Measurements from ENCODE around the gene TIPRL.
"Not testable (repeated sequence)": the region's sequence is repeated elsewhere in the genome, so short reads cannot be mapped to it uniquely, and the experiment has no call there.

TIPRL gene

DNA sequence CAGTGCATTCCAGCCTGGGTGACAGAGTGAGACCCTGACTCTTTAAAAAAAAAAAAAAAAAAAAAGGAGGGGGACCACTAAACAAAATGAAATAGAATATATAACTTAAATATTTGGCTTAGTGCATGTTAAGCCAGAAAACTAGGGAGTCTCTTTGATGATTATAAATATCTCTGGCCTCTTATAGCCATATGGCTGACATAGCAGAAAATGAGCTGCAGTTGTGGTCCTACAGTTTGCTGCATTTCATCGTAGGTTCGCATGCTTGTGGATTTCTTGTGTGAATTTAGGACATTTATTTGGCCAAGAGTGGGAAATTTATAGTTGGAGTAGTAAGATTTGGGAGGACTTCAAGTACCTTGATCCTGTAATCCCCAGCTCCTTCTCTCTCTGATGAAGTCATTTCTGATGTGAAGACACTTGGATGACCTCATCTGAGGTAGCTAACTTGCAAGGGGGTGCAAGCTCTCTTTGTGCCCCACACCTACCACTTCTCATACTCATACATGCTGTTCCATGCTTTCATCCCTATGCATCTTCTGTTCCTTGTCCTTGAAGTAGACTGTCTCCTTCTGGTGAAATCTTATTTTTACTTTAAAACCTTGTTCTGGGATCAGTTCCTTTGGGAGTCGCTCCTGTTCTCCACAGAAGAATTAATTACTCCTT is 6.4 kb upstream of the TIPRL start:
- ATAC-seq (ENCODE audit: low read depth), result no peak
- no peaks in the 10 kb centered on the region for H3K36me3 ChIP-seq (ENCODE audit: low read depth)
- H3K27ac ChIP-seq (ENCODE audit: poor library complexity, severe bottlenecking), result no peak overlapping the region
- TF ChIP-seq, protein P1, sequence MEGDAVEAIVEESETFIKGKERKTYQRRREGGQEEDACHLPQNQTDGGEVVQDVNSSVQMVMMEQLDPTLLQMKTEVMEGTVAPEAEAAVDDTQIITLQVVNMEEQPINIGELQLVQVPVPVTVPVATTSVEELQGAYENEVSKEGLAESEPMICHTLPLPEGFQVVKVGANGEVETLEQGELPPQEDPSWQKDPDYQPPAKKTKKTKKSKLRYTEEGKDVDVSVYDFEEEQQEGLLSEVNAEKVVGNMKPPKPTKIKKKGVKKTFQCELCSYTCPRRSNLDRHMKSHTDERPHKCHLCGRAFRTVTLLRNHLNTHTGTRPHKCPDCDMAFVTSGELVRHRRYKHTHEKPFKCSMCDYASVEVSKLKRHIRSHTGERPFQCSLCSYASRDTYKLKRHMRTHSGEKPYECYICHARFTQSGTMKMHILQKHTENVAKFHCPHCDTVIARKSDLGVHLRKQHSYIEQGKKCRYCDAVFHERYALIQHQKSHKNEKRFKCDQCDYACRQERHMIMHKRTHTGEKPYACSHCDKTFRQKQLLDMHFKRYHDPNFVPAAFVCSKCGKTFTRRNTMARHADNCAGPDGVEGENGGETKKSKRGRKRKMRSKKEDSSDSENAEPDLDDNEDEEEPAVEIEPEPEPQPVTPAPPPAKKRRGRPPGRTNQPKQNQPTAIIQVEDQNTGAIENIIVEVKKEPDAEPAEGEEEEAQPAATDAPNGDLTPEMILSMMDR (IDR thresholded peaks at IDR 0.05; ENCODE audit: poor library complexity, severe bottlenecking), result no peak
- DNase-seq (ENCODE audit: low spot score), result no peak
- no peak overlapping the region for H3K4me3 ChIP-seq (ENCODE audit: severe bottlenecking)
- no peaks in the 10 kb centered on the region for H3K27me3 ChIP-seq (ENCODE audit: insufficient read depth, poor library complexity, severe bottlenecking)
- H3K9me3 ChIP-seq (ENCODE audit: severe bottlenecking), result peaks cover 2% of the 10 kb centered on the region
- no peaks in the 10 kb centered on the region for H3K4me1 ChIP-seq (ENCODE audit: insufficient read depth, poor library complexity, severe bottlenecking)

DNA sequence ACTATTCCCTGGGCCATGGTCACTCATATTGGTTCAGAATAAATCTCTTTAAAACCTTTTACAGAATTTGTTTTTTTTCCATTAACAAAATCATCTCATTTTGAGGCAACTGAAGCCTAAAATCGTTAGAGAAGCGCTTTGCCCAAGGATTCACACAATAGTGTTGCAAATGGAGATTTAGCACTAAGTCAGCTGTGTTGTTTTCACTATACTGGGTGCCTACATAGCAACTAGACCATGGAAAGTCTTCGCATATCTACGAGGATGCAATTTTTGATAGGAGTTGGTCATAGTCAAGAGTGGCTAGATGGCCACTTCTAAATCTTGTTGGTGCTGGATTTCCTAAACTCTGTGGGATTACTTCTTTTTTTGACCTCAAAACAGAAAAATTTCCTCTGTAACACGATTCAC is 530 bp upstream of the TIPRL start:
- no peak for DNase-seq (ENCODE audit: low spot score)
- Histone ChIP-seq H3K27me3 (ENCODE audit: insufficient read depth, poor library complexity, severe bottlenecking) (no peaks in the 10 kb centered on the region), H3K4me3 (ENCODE audit: severe bottlenecking) (peak overlapping the region; percentile 65), H3K36me3 (ENCODE audit: low read depth) (peaks cover 1% of the 10 kb centered on the region; the same call in 1 of the 2 replicates), H3K27ac (ENCODE audit: poor library complexity, severe bottlenecking) (peak overlapping the region; percentile 69), H3K4me1 (ENCODE audit: insufficient read depth, poor library complexity, severe bottlenecking) (peaks cover 28% of the 10 kb centered on the region), H3K9me3 (ENCODE audit: severe bottlenecking) (no peaks in the 10 kb centered on the region)
- TF ChIP-seq, protein P1 (IDR thresholded peaks at IDR 0.05; ENCODE audit: poor library complexity, severe bottlenecking), result no peak
- no peak for ATAC-seq (ENCODE audit: low read depth)

DNA sequence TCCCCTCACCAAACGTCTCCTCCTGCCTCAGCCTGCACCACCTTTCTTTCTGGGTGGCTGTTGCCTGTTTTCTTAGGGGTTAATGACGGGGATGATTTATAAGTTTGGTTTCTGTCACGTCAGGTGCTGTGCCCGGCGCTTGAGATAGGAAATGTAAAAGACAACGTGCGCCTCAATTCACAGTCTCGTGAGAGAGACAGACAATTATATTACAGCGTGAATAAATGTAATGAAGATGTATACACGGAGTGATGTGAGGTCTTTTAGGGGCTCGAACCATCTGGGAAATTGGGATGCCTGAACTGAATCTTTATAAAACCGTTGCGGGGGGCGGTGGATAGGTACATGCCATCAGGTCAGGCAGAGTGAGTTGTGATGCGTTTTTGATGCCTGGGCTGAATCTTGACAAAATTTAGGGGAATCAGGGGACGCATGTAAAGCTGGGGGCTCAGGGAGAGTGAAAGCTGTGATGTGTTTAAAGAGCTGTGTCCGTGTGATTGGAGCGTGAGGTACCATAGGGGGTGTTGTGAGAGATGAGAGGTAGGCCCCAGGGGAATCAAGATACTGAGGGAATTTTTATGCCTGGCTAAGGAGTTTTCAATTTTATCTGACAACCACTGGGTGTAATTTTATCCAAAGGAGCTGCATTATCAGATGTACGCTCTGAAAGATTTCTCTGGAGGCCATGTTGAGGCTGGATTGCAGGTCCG is 831 bp downstream of the TIPRL start:
- no peak for DNase-seq (ENCODE audit: low spot score)

DNA sequence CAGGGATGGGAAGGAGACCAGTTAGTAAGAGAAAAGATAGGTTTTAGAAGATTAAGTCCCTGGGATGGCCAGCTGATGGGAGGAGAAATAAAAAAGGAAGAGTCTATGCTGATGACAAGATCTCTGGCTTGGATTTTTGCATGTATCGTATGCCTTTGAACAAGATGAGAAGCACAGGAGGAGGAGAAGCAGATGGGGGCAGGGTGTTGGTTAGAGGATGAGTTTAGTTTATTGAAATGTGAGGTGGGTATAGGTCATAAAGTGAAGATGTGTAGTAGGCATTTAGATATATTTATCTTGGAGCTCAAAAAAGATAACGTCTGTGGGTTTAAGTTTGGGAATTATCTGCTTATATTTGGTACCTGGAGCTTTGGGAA is 1.4 kb downstream of the TIPRL start:
- Histone ChIP-seq H3K4me1 (ENCODE audit: insufficient read depth, poor library complexity, severe bottlenecking) (peaks cover 28% of the 10 kb centered on the region), H3K4me3 (ENCODE audit: severe bottlenecking) (peak overlapping the region; percentile 65), H3K36me3 (ENCODE audit: low read depth) (peaks cover 20% of the 10 kb centered on the region), H3K27ac (ENCODE audit: poor library complexity, severe bottlenecking) (peak overlapping the region; percentile 69), H3K9me3 (ENCODE audit: severe bottlenecking) (no peaks in the 10 kb centered on the region), H3K27me3 (ENCODE audit: insufficient read depth, poor library complexity, severe bottlenecking) (no peaks in the 10 kb centered on the region)
- no peak for ATAC-seq (ENCODE audit: low read depth)
- TF ChIP-seq, protein P1 (IDR thresholded peaks at IDR 0.05; ENCODE audit: poor library complexity, severe bottlenecking), result no peak
- no peak for DNase-seq (ENCODE audit: low spot score)

More for the DNA sequence above, 831 bp downstream of the TIPRL start:
- Histone ChIP-seq H3K9me3 (ENCODE audit: severe bottlenecking) (no peaks in the 10 kb centered on the region), H3K4me3 (ENCODE audit: severe bottlenecking) (peak overlapping the region; percentile 65), H3K36me3 (ENCODE audit: low read depth) (peaks cover 15% of the 10 kb centered on the region), H3K27me3 (ENCODE audit: insufficient read depth, poor library complexity, severe bottlenecking) (no peaks in the 10 kb centered on the region), H3K4me1 (ENCODE audit: insufficient read depth, poor library complexity, severe bottlenecking) (peaks cover 28% of the 10 kb centered on the region), H3K27ac (ENCODE audit: poor library complexity, severe bottlenecking) (peak overlapping the region; percentile 69)
- TF ChIP-seq, protein P1 (IDR thresholded peaks at IDR 0.05; ENCODE audit: poor library complexity, severe bottlenecking), result no peak
- ATAC-seq (ENCODE audit: low read depth), result peak; percentile 15; the same call in 2 of the 3 replicates

DNA sequence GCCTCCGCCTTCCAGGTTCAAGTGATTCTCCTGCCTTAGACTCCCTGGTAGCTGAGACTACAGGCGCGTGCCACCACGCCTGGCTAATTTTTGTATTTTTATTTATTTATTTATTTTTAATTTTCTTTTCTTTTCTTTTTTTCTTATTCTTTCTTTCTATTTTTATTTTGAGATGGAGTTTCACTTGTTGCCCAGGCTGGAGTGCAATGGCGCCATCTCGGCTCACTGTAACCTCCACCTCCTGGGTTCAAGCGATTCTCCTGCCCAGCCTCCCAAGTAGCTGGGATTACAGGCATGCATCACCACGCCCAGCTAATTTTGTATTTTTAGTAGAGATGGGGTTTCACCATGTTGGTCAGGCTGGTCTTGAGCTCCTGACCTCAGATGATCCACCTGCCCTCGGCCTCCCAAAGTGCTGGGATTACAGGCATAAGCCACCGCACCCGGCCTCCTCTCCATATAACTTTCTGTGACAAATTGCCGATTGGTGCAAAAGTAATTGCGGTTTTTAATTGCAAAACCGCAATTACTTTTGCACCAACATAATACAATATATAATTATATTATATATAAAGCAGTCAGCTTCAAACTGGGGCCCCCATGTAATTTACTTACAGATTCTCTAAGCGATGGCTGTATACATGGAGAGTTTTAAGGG is 2.4 kb downstream of the TIPRL start:
- H3K4me3 ChIP-seq (ENCODE audit: severe bottlenecking); ATAC-seq (ENCODE audit: low read depth); H3K27me3 ChIP-seq (ENCODE audit: insufficient read depth, poor library complexity, severe bottlenecking); H3K9me3 ChIP-seq (ENCODE audit: severe bottlenecking); DNase-seq (ENCODE audit: low spot score): not testable (repeated sequence)
- Histone ChIP-seq H3K36me3 (ENCODE audit: low read depth) (peaks cover 24% of the 10 kb centered on the region), H3K4me1 (ENCODE audit: insufficient read depth, poor library complexity, severe bottlenecking) (peaks cover 28% of the 10 kb centered on the region), H3K27ac (ENCODE audit: poor library complexity, severe bottlenecking) (peak overlapping the region; percentile 69)

Measured in RWPE2 (cell line).